ENCODE measurements around the gene PHF21B.

- TF ChIP-seq NFRKB (IDR thresholded peaks at IDR 0.05), result no peak
- TF ChIP-seq SUZ12 (IDR thresholded peaks at IDR 0.05), result no peak
- TF ChIP-seq PKNOX1 (IDR thresholded peaks at IDR 0.05), result no peak
Observed at GRCh38 chr22:45047260-45047659, 37.5 kb upstream of the PHF21B start.

All from HEK293T (cell line).